ENCODE results near the gene NME1. TPM values are rescaled to one million over a fixed set of nuclear protein-coding genes. Genes with fewer than 3 reads are reported as not detected.

Gene NME1
- total and polyA plus RNA-seq, 9 of the 15 experiments (the other 6 are each of a cell fraction or from before 2014, with no cell fraction given) = 449 to 1,588 (median 604) TPM

GRCh38 chr17:51120739-51121619, 32.4 kb upstream of the NME1 start, which contains the start of gene SPAG9 (continued):
- TF ChIP-seq ATF6 (CRISPR knock-in tag; IDR thresholded peaks at IDR 0.05) (no peak), HNRNPLL (IDR thresholded peaks at IDR 0.05; ENCODE audit: low read depth, low read length, poor library complexity, severe bottlenecking) (peak; percentile 69), CBFA2T2 (conservative IDR thresholded peaks at IDR 0.05) (no peak), GATA2 (CRISPR knock-in tag; IDR thresholded peaks at IDR 0.05) (no peak), ZNF639 (CRISPR knock-in tag; conservative IDR thresholded peaks at IDR 0.05 in 1 of 2, IDR thresholded peaks at IDR 0.05 in 1 of 2) (peak in 1 of 2 experiments; percentile 70; a peak in 2 of 4 replicates), ETS1 (conservative IDR thresholded peaks at IDR 0.05; ENCODE audit: control insufficient read depth, low read depth, low read length) (peak; percentile 62; the same call in 1 of the 2 replicates), ZNF212 (CRISPR knock-in tag; IDR thresholded peaks at IDR 0.05) (no peak), BHLHE40 (IDR thresholded peaks at IDR 0.05; ENCODE audit: low read length) (peak; percentile 44; the same call in 1 of the 2 replicates), BRCA1 (IDR thresholded peaks at IDR 0.05) (no peak), BRCA1 (CRISPR knock-in tag; IDR thresholded peaks at IDR 0.05) (no peak)

All from K562 (cell line).